Parathyroid adenoma (tissue), 2 donors: ENCODE measurements around the gene TSPAN32.

Experiments used
- H2AFZ ChIP-seq: fragments of 300-600 bp; sonication (generic); one replicate; pipeline ENCODE4 v1.7.0; 2017; ENCODE audit warnings: antibody characterized with exemption, mild to moderate bottlenecking
- H3K27ac ChIP-seq: fragments of 300-600 bp; sonication (generic); one replicate; pipeline ENCODE4 v1.7.0; 2017
- H3K27me3 ChIP-seq: fragments of 300-600 bp; sonication (generic); one replicate; pipeline ENCODE4 v1.7.0; 2017; ENCODE audit warnings: low read length; ENCODE audit not compliant: control insufficient read depth, insufficient read depth
- H3K36me3 ChIP-seq: fragments of 300-600 bp; sonication (generic); one replicate; pipeline ENCODE4 v1.7.0; 2017; ENCODE audit warnings: low read length; ENCODE audit not compliant: control insufficient read depth, insufficient read depth
- H3K4me1 ChIP-seq: fragments of 300-600 bp; sonication (generic); one replicate; pipeline ENCODE4 v1.7.0; 2017; ENCODE audit warnings: control low read depth
- H3K4me2 ChIP-seq: fragments of 300-600 bp; sonication (generic); one replicate; pipeline ENCODE4 v1.7.0; 2017; ENCODE audit warnings: low read length
- H3K4me3 ChIP-seq: fragments of 300-600 bp; sonication (generic); one replicate; pipeline ENCODE4 v1.7.0; 2017; ENCODE audit warnings: low read depth, low read length
- H3K79me2 ChIP-seq: fragments of 300-600 bp; sonication (generic); one replicate; pipeline ENCODE4 v1.7.0; 2017; ENCODE audit warnings: control low read depth
- H3K9ac ChIP-seq: fragments of 300-600 bp; sonication (generic); one replicate; pipeline ENCODE4 v1.7.0; 2017; ENCODE audit warnings: mild to moderate bottlenecking
- H3K9me3 ChIP-seq: fragments of 300-600 bp; sonication (generic); one replicate; pipeline ENCODE4 v1.7.0; 2017; ENCODE audit warnings: low read length; ENCODE audit not compliant: control insufficient read depth
- CTCF ChIP-seq: fragments of 300-600 bp; sonication (generic); IDR thresholded peaks from one replicate; pipeline ENCODE4 v1.7.0; 2017; ENCODE audit warnings: antibody characterized with exemption, mild to moderate bottlenecking
- donor health status: primary hyperparathyroidism.

The TSPAN32 gene

GRCh38 chr11:2309251-2310072, 7.6 kb downstream of the TSPAN32 start:
- H3K27ac ChIP-seq = no peak overlapping the region
- no peaks in the 10 kb centered on the region for H3K27me3 ChIP-seq
- no peak overlapping the region for H3K4me2 ChIP-seq
- H3K4me1 ChIP-seq = no peaks in the 10 kb centered on the region
- H3K4me3 ChIP-seq = no peak overlapping the region
- no peaks in the 10 kb centered on the region for H3K79me2 ChIP-seq
- no peaks in the 10 kb centered on the region for H3K9me3 ChIP-seq
- no peak overlapping the region for H2AFZ ChIP-seq
- no peak overlapping the region for H3K9ac ChIP-seq
- TF ChIP-seq CTCF = no peak
- no peaks in the 10 kb centered on the region for H3K36me3 ChIP-seq

- TF ChIP-seq CTCF = no peak
- H3K4me1 ChIP-seq = no peaks in the 10 kb centered on the region
- no peak overlapping the region for H3K27ac ChIP-seq
- H3K4me3 ChIP-seq = no peak overlapping the region
- H2AFZ ChIP-seq = no peak overlapping the region
- H3K79me2 ChIP-seq = no peaks in the 10 kb centered on the region
- H3K27me3 ChIP-seq = no peaks in the 10 kb centered on the region
- no peaks in the 10 kb centered on the region for H3K36me3 ChIP-seq
- no peaks in the 10 kb centered on the region for H3K9me3 ChIP-seq
- H3K9ac ChIP-seq = no peak overlapping the region
- no peak overlapping the region for H3K4me2 ChIP-seq
Measured at GRCh38 chr11:2310073-2310785, 8.4 kb downstream of the TSPAN32 start.

GRCh38 chr11:2310786-2311352, 9.1 kb downstream of the TSPAN32 start:
- H3K79me2 ChIP-seq = no peaks in the 10 kb centered on the region
- no peak overlapping the region for H3K4me2 ChIP-seq
- H3K9ac ChIP-seq = no peak overlapping the region
- H3K27me3 ChIP-seq = no peaks in the 10 kb centered on the region
- no peak overlapping the region for H3K27ac ChIP-seq
- no peaks in the 10 kb centered on the region for H3K9me3 ChIP-seq
- H3K4me1 ChIP-seq = no peaks in the 10 kb centered on the region
- no peaks in the 10 kb centered on the region for H3K36me3 ChIP-seq
- TF ChIP-seq CTCF = no peak
- no peak overlapping the region for H3K4me3 ChIP-seq
- no peak overlapping the region for H2AFZ ChIP-seq

GRCh38 chr11:2311353-2312133, 9.7 kb downstream of the TSPAN32 start:
- Histone ChIP-seq H3K4me3 (no peak overlapping the region), H3K27me3 (no peaks in the 10 kb centered on the region), H3K27ac (no peak overlapping the region), H3K4me2 (no peak overlapping the region), H3K4me1 (no peaks in the 10 kb centered on the region), H3K79me2 (no peaks in the 10 kb centered on the region), H3K9me3 (no peaks in the 10 kb centered on the region), H3K9ac (no peak overlapping the region), H3K36me3 (no peaks in the 10 kb centered on the region), H2AFZ (no peak overlapping the region)
- no peak for TF ChIP-seq CTCF
